GM18507 (cell line): ENCODE measurements around the gene NLRP2B.
"Not testable (repeated sequence)": the region's sequence is repeated elsewhere in the genome, so short reads cannot be mapped to it uniquely, and the experiment has no call there.

ENCODE experiments used
- DNase-seq: peaks from one replicate; pipeline ENCODE4 v3.0.0; 2011; ENCODE audit warnings: low read depth; ENCODE audit not compliant: insufficient read length; ENCODE audit errors: extremely low spot score
- FAIRE-seq: peaks from 2 replicates; lab custom pipeline; 2011; peaks lifted over from hg19 to GRCh38; lab: Jason Lieb, UNC

NLRP2B gene

DNA sequence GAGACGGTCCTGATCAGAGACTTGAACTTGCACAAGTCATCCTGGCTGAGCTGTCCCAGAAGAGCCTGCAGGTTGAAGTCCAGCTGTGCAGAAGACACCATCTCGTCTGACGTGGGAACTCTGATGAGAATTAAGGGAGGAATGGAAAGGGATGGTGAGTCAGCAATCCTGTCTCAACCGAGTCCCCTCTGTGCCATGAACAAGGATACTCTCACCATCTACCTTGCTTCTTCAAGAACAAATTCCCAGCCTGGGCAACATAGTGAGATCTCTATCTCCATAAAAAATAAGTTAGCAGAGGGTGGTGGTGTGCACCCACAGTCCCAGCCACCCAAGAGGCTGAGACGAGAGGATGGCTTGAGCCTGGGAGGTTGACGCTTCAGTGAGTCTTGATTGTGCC is at the start of gene NLRP2B:
Gene NLRP2B (minus strand): TSS at position 101 of the 400 bp plus-strand sequence.
- FAIRE-seq (no peak), DNase-seq (no peak)

DNA sequence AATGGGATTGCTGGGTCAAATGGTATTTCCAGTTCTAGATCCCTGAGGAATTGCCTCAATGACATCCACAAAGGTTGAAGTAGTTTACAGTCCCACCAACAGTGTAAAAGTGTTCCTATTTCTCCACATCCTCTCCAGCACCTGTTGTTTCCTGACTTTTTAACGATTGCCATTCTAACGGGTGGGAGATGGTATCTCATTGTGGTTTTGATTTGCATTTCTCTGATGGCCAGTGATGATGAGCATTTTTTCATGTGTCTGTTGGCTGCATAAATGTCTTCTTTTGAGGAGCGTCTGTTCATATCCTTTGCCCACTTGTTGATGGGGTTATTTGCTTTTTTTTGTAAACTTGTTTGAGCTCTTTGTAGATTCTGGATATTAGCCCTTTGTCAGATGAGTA is 45.9 kb upstream of the NLRP2B start:
- FAIRE-seq, DNase-seq: not testable (repeated sequence)

DNA sequence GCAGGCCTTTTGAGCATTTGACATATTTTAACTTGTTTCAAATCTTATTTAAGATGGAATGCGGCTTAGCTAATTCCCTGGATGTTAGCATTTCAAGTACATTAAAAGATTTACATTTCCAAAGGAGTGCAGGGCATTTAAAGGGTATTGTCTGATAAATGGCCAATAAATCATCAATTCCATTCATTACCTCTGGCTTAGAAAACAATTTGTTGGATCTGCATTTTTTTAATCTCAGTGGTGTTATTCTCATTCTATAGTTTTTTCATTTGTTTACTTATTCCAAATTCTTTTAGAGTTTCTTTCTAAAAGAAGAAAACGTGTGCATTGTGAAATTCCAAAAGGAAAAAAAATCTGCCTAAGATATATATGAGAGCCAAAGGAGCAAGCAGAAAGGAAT is 1.3 kb upstream of the NLRP2B start:
- no peak for DNase-seq
- no peak for FAIRE-seq

DNA sequence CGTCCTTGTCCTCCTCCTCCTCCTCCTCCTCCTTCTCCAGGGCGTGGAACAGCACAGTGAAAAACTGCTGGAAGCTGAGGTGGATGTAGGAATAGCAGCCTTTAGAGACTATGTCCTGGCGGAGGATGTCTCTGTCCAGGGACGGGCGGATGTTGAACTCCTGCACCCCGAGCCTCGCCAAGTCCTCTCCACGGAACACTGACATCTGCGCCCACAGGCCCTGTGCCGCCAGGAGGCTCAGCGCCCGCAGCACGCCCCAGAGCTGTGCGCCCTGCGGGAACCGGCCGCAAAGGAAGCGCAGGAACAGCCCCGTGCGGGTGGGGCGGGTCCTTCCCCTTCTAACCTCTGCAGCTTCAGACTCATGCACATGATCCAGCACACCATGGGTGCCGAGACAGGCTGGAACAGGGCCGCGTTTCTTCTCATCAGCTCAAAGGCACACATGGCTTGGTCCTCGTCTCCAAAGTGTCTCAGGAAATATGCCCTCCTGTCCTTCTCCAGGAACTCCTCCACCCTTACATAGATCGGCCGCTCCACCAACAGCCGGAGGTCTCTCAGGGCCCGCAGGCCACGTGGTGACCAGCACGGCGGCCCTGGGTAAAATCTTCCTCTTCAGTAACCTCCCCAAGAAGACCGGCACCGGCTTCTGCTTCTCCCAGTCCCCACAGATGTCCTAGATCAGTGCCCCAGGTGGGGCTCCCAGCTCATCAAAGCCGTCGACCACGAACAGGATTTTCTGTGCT is 1.2 kb downstream of the NLRP2B start:
- no peak for DNase-seq
- FAIRE-seq: no peak

DNA sequence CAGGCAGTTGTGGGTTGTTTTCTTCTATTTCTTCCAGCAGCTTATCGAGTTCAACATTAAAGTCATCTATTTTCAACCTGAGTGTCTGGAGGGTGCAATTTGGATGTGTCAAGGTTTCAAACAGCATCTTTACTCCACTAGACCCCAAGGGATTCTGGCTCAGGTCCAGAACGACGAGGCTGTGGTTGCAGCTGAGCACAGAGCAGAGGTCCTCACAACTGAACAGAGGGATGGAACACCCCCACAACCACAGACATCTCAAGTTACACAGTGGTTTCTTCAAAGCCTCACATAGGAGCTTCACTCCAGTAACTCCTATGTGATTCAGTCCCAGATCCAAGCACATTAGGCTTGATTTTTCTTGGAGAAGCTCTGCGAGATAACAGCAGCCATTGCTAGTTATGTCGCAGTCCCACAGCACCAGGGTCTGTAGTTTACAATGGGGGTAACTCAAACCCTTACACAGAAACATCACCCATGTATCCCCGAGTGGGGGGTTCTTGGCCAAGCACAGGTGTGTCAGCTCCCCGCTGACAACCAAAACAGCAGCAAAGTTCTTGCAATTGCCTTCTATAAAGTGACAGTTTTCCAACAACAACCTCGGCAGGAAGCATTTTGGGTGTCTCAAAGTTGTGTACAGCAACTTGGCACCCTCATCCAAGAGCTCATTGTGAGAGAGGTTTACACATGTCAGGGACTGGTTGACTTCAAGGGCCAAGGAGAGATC is 2.8 kb downstream of the NLRP2B start:
- no peak for DNase-seq

DNA sequence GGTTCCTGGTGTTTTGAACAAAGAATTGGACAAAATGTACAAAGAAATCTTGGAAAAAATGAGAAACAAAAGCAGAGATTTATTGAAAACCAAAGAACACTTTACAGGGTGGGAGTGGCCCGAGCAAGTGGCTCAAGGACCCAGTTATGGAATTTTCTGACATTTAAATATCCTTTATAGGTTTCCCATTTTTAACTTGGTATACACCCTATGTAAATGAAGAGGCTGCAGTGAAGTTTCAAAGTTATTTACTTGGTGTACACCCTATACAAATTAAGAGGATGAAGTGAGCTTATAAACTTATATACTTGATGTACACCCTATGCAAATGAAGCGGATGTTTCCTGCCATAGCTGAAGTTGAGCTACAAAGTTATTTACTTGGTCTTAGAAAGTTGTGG is 4.7 kb downstream of the NLRP2B start:
- FAIRE-seq: no peak
- no peak for DNase-seq

More for the DNA sequence above, 2.8 kb downstream of the NLRP2B start:
- no peak for FAIRE-seq

DNA sequence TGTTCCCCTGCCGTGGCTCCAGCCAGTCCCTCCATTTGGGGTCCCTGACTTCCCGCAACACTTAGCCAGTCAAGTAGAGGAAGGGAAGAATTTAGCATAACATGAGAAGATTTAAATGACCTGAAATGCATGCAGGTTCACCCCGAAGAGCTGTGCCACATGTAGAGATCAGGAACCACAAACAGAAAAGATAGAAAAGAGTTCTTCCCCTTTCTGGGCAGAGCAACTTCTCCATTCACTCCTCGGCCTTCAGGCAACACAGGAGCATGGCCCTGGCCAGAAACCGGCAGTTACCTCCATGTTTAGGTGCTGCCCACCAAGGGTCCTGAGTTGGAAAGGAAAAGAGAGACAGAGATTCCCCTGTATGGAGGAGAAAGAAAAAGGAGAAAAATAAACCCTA is 5.2 kb downstream of the NLRP2B start:
- FAIRE-seq (no peak), DNase-seq (no peak)

DNA sequence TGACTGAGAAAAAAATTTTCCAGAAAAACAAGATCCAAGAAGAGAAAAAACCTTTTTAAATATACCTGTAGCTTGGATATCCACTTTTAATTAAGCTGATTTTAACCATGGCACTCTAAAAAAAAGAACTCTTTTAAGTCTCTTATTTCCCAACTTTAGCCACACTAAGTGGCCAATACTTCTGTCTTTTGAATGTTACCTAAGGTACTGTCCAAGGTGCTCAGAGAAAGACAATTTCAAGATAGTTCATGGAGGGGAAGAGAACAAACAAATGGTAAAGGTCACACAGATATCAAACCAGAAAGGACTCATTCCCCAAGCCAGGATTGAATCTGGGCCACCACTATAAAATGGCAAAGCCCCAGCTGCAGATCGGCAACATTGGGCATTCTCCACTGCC is 10.1 kb downstream of the NLRP2B start:
- FAIRE-seq (no peak), DNase-seq (no peak)

DNA sequence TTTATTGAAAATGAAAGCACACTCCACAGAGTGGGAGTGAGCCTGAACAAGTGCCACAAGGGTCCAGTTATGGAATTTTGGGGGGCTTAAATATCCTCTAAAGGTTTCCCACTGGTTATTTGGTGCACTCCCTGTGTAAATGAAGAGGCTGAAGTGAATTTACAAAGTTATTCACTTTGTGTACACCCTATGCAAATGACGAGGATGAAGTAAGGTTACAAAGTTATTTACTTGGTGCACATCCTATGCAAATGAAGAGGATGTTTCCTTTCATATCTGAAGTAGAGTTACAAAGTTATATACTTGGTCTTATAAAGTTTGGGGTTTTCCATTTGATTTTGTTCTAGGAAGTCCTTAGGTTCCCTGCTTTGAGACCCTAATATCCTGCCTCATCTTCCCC is 13.1 kb downstream of the NLRP2B start:
- DNase-seq (no peak), FAIRE-seq (no peak)

DNA sequence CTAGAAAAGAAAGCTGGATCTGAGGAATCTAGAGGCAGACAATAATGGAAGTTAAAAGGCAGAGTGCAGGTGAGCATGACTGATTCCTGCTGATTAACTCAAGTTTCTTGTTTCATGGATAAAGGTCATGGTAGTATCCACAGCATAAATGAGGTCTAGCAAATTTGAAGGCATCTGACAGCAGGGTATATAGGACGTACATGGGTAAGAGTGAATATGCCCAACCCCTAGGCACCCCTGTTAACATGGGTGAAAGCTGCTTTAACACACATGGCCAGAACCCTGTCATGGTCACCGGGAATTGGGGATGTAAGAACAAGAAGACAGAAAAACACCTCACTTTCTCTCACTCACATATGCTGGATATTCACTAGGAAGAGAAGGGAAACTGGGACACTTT is 25.0 kb downstream of the NLRP2B start:
- no peak for FAIRE-seq
- no peak for DNase-seq

DNA sequence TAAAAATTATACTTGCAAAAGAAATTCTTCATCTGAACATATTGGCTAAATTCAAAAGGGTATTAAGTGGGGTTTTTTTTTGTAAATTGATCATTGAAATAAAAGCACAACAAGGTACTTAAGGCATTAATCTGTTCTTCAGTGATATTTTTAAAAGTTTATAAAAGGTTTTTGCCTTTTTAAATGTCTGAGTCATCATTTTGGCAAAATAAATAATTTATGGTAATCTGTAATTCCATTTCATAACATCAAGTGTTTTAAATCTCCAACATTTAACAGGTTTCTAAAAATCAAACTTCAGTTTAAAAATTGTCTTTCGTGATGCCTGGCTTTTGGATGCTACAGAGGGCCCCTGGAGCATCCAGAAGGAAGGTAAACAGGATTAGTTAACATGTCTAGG is 27.4 kb downstream of the NLRP2B start:
- DNase-seq (no peak), FAIRE-seq (no peak)

DNA sequence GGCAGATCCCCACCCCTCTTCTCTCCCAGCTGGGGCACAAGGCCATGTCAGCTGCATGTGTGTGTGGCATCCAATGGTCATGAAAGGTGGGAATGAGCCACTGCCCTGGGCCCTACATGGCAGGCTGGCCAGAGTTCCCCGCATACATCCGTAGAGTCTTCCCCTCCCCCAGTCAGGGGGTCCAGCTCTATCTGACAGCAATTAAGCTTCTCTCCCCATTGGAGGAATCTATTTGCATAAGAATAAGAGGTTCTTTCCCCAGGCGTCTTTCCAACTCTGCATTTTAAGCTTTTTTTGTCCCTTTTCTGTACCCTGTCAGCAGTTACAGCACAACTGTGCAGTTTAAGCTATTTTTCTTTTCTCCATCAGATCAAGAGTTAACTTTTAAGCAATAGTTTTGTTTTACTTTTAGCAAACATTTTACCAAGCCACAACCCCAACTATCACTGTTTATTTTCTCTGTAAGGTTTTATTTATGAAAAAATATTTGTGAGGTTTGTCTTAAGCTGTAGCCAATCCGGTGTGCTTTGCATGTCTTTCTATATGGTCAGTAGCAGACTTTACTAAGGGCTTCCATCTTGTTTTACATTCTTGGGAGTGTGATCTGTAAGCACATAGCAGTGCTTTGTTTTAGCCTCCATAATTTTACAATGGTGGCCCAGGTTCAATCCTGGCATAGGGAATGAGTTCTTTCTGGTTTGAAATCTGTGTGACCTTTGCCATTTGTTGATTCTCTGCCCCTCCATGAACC is 28.7 kb downstream of the NLRP2B start:
- DNase-seq (no peak), FAIRE-seq (no peak)

DNA sequence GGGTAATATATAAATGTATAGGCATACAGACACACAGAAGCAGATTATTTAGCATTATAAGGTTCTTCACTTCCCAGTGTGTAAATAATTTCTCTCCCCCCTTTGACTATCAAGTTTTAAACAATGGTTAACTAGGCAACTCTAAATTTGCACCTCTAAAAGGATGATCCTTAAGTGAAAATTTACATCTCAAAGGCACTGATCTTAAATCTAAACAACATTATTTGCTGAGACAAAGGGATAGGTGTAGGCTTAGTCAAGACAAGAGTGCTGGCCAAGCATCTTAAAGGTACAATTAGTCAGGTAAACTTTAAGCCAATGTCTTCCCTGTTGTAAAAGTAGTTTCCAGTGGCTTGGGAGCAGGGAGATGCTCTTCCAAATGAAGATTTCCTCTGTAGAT is 33.0 kb downstream of the NLRP2B start:
- DNase-seq (no peak), FAIRE-seq (no peak)

DNA sequence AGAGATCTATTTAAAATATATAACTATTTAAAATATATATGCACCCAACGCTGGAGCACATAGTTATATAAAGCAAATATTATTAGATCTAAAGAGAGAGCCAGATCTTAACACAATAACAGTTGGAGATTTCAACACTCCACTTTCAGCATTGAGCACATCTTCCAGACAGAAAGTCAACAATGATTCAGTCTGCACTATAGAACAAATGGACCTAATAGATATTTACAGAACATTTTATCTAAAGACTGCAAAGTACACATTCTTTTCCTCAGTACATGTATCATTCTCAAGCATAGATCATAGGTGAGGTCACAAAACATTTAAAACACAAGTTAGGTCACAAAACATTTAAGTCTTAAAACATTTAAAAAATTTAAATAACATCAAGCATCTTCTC is 36.4 kb downstream of the NLRP2B start:
- FAIRE-seq: no peak
- no peak for DNase-seq

DNA sequence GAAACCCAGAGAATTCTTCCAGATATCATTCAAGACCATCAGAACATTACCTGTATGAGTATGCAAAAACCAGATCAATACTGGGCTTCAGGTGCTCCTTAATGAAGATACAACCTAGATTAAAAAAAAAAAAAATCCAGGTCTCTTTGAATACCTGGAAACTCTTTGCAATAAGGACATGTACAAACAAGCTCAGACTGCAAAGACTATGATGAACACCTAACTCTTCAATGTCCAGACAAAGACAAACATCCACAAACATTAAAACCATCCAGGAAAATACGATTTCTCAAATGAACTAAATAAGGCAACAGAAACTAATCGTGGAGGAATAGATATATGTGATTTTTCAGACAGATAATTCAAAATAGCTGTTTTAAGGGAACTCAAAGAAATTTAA is 38.7 kb downstream of the NLRP2B start:
- FAIRE-seq: no peak

DNA sequence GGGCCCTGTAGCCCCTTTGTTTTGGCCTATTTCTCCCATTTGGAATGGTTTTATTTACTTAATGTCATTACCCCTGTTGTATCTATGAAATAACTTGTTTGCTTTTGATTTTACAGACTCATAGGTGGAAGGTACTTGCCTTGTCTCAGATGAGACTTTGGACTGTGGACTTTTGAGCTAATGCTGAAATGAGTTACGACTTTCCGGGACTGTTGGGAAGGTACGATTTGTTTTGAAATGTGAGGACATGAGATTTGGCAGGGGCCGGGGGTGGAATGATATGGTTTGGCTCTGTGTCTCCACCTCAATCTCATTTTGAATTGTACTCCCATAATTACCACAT is 39.4 kb downstream of the NLRP2B start:
- FAIRE-seq: no peak
- no peak for DNase-seq

More for the DNA sequence above, 38.7 kb downstream of the NLRP2B start:
- no peak for DNase-seq

DNA sequence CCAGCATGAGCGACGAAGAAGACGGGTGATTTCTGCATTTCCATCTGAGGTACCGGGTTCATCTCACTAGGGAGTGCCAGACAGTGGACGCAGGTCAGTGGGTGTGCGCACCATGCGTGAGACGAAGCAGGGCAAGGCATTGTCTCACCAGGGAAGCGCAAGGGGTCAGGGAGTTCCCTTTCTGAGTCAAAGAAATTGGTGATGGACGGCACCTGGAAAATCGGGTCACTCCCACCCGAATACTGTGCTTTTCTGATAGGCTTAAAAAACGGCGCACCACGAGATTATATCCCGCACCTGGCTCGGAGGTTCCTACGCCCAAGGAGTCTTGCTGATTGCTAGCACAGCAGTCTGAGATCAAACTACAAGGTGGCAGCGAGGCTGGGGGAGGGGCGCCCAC is 50.6 kb downstream of the NLRP2B start:
- not testable (repeated sequence) for DNase-seq, FAIRE-seq
